Kidney (tissue), 14 donors: ENCODE data around the gene EDARADD. TPM values are rescaled to one million over a fixed set of nuclear protein-coding genes. Genes with fewer than 3 reads are reported as not detected.
A peak's percentile ranks its signal among the peaks of the same experiment; 100 is the strongest.

ENCODE experiments used
- DNase-seq, 5 donors: peaks; one replicate each; pipeline ENCODE4 v3.0.0-alpha.2; 2013 to 2020
- FAIRE-seq: peaks from 2 replicates; lab custom pipeline; 2012; peaks lifted over from hg19 to GRCh38; lab: Jason Lieb, UNC
- H3K27ac ChIP-seq, 2 donors: one replicate each; pipeline ENCODE4 v1.7.0; 2013; ENCODE audit warnings: low read depth in 2 of 2, low read length in 2 of 2, inconsistent platforms in 1 of 2
- H3K27me3 ChIP-seq: one replicate; pipeline ENCODE4 v1.7.1; 2013; ENCODE audit warnings: low read length, inconsistent platforms; ENCODE audit not compliant: control insufficient read depth, insufficient read depth
- H3K36me3 ChIP-seq, 3 donors: one replicate each; pipeline versions ENCODE4 v1.7.0 to v1.7.1; 2013; ENCODE audit warnings: low read length in 3 of 3, control low read depth in 1 of 3, inconsistent platforms in 1 of 3; ENCODE audit not compliant: insufficient read depth in 3 of 3, control insufficient read depth in 2 of 3
- H3K4me1 ChIP-seq, 3 donors: one replicate each; pipeline versions ENCODE4 v1.7.0 to v1.7.1; 2013; ENCODE audit warnings: low read length in 3 of 3, inconsistent platforms in 1 of 3, low read depth in 1 of 3; ENCODE audit not compliant: control insufficient read depth in 2 of 3, insufficient read depth in 2 of 3
- H3K4me3 ChIP-seq, 3 donors: one replicate each; pipeline versions ENCODE4 v1.7.0 to v1.8.1; 2013; ENCODE audit warnings: low read length in 3 of 3, control low read depth in 1 of 3, inconsistent platforms in 1 of 3
- H3K9ac ChIP-seq, 3 donors: one replicate each; pipeline versions ENCODE4 v1.7.0 to v1.7.1; 2013; ENCODE audit warnings: low read length in 3 of 3, control low read depth in 1 of 3, inconsistent platforms in 1 of 3
- H3K9me3 ChIP-seq, 3 donors: one replicate each; pipeline versions ENCODE4 v1.7.0 to v1.7.1; 2013; ENCODE audit warnings: low read length in 3 of 3, control low read depth in 1 of 3, inconsistent platforms in 1 of 3; ENCODE audit not compliant: control insufficient read depth in 2 of 3, insufficient read depth in 1 of 3
- intact Hi-C: fragments of 100-400 bp; cut with DNase I; formaldehyde crosslinking; loops from one replicate; pipeline ENCODE4 v1.11.1; 2022
- polyA plus RNA-seq: library from polyadenylated mRNA; stranded (reverse); fragments of 350-450 nt; fragmentation: Illumina TruSeq; extraction: RNeasy Lipid Tissue Mini Kit (QIAGEN cat#74804); gene quantifications from one replicate; pipeline ENCODE4 v1.2.3, GENCODE V29; 2014; ENCODE audit warnings: low read depth, low replicate concordance; ENCODE audit not compliant: insufficient read depth
- total RNA-seq: library from RNA; stranded (reverse); fragmentation: NEBNext Ultra II Directional; extraction: Animal tissue kit (Norgen Biotek cat#: 25700); gene quantifications from one replicate; pipeline ENCODE4 v1.2.1, GENCODE V29; 2021
- TF ChIP-seq, protein P1 (sequence below): IDR thresholded peaks from 3 replicates; pipeline ENCODE4 v1.5.1; 2012; ENCODE audit warnings: mild to moderate bottlenecking, moderate library complexity, borderline replicate concordance; ENCODE audit not compliant: insufficient read depth; ENCODE audit errors: extremely low read depth
- donor health status: control.
- donor health status: control.
- donor health status: control.
- donor health status: control.
- donor health status: control.
- donor health status: DM: yes; HTN: yes; CAD: no.
- donor health status: Normal renal cell carcinoma (clear cell type).

Gene EDARADD
- total and polyA plus RNA-seq, 2 donors from 2014 or later = 0.82 to 2.2 TPM

GRCh38 chr1:236450779-236451178 is 56.7 kb downstream of the EDARADD start:
- intact Hi-C loops = no loop called here
- TF ChIP-seq, protein P1, sequence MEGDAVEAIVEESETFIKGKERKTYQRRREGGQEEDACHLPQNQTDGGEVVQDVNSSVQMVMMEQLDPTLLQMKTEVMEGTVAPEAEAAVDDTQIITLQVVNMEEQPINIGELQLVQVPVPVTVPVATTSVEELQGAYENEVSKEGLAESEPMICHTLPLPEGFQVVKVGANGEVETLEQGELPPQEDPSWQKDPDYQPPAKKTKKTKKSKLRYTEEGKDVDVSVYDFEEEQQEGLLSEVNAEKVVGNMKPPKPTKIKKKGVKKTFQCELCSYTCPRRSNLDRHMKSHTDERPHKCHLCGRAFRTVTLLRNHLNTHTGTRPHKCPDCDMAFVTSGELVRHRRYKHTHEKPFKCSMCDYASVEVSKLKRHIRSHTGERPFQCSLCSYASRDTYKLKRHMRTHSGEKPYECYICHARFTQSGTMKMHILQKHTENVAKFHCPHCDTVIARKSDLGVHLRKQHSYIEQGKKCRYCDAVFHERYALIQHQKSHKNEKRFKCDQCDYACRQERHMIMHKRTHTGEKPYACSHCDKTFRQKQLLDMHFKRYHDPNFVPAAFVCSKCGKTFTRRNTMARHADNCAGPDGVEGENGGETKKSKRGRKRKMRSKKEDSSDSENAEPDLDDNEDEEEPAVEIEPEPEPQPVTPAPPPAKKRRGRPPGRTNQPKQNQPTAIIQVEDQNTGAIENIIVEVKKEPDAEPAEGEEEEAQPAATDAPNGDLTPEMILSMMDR = no peak

DNA sequence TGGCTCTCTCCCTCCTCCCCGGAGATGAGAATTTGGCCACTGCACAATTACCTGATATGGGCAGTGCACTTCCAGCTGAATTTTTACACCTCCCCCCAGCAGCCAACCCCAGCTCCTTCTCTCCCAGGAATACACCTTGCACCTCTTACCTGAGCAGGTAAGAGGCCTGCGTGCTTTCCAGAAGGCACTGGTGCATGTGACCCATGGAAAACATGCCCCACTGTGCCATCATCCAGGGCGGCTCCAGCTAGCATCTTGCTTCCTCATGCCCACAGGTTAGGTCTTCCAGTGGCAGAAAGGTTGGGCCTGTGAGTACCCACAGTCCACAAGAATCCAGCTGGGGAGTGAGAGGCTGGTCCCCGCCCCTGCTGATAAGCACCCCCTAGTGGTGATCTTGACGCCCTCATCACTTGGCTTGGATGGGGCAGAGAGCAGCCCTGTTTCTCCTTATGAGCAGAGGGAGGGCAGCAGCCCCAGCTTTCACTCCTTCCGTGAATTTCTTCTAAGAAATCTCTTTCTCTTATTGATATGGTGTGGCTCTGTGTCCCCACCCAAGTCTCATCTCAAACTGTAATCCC is 57.8 kb downstream of the EDARADD start:
- FAIRE-seq = no peak
- no peak for DNase-seq
- TF ChIP-seq, protein P1 = peak; percentile 30
- Histone ChIP-seq H3K27me3 (no peaks in the 10 kb centered on the region), H3K4me1 (no peaks in the 10 kb centered on the region), H3K9me3 (no peaks in the 10 kb centered on the region), H3K36me3 (no peaks in the 10 kb centered on the region), H3K27ac (no peak overlapping the region), H3K9ac (no peak overlapping the region), H3K4me3 (no peak overlapping the region)
- intact Hi-C loops = no loop called here

More at GRCh38 chr1:236450779-236451178, 56.7 kb downstream of the EDARADD start:
- no peak for FAIRE-seq
- Histone ChIP-seq H3K27me3 (no peaks in the 10 kb centered on the region), H3K4me3 (no peak overlapping the region), H3K36me3 (no peaks in the 10 kb centered on the region), H3K9me3 (no peaks in the 10 kb centered on the region), H3K9ac (no peak overlapping the region), H3K4me1 (no peaks in the 10 kb centered on the region), H3K27ac (no peak overlapping the region)
- no peak for DNase-seq

GRCh38 chr1:236455243-236455642 is 61.2 kb downstream of the EDARADD start:
- no peak overlapping the region for H3K4me3 ChIP-seq
- TF ChIP-seq, protein P1 = no peak
- no peaks in the 10 kb centered on the region for H3K27me3 ChIP-seq
- H3K9me3 ChIP-seq = no peaks in the 10 kb centered on the region
- FAIRE-seq (no peak), DNase-seq (peak in 1 of 5 donors; percentile 20)
- no peaks in the 10 kb centered on the region for H3K4me1 ChIP-seq
- no peaks in the 10 kb centered on the region for H3K36me3 ChIP-seq
- no peak overlapping the region for H3K27ac ChIP-seq
- intact Hi-C loops = no loop called here
- no peak overlapping the region for H3K9ac ChIP-seq

GRCh38 chr1:236457775-236458174 is 63.7 kb downstream of the EDARADD start:
- H3K27me3 ChIP-seq = no peaks in the 10 kb centered on the region
- TF ChIP-seq, protein P1 = no peak
- no peaks in the 10 kb centered on the region for H3K36me3 ChIP-seq
- no peaks in the 10 kb centered on the region for H3K4me1 ChIP-seq
- H3K4me3 ChIP-seq = no peak overlapping the region
- H3K27ac ChIP-seq = no peak overlapping the region
- intact Hi-C loops = no loop called here
- H3K9me3 ChIP-seq = no peaks in the 10 kb centered on the region
- H3K9ac ChIP-seq = no peak overlapping the region
- FAIRE-seq = no peak
- DNase-seq = no peak
